RWPE2 (cell line): Measurements from ENCODE around the gene P3H2.
A peak's percentile ranks its signal among the peaks of the same experiment; 100 is the strongest.

Experiments
- ATAC-seq: fragments of 200-7000 bp; cut with Tn5 transposase; 3 replicates; pipeline ENCODE4 v1.9.1; 2021; ENCODE audit warnings: low read depth
- DNase-seq: peaks from one replicate; pipeline ENCODE4 v3.0.0-alpha.2; 2020; ENCODE audit warnings: low spot score
- H3K27ac ChIP-seq: fragments of 450-650 bp; 2 replicates; pipeline ENCODE4 v1.5.1; 2017; ENCODE audit warnings: mild to moderate bottlenecking; ENCODE audit not compliant: poor library complexity, severe bottlenecking
- H3K27me3 ChIP-seq: fragments of 250-450 bp; sonication (Bioruptor Pico); 2 replicates; pipeline ENCODE4 v1.5.1; 2021; ENCODE audit warnings: mild to moderate bottlenecking, moderate library complexity; ENCODE audit not compliant: insufficient read depth, poor library complexity, severe bottlenecking
- H3K36me3 ChIP-seq: fragments of 250-450 bp; sonication (Bioruptor Pico); 2 replicates; pipeline ENCODE4 v1.5.1; 2020; ENCODE audit warnings: low read depth, mild to moderate bottlenecking, moderate library complexity
- H3K4me1 ChIP-seq: fragments of 250-450 bp; sonication (Bioruptor Pico); 2 replicates; pipeline ENCODE4 v1.5.1; 2021; ENCODE audit warnings: mild to moderate bottlenecking, moderate library complexity; ENCODE audit not compliant: insufficient read depth, poor library complexity, severe bottlenecking
- H3K4me3 ChIP-seq: fragments of 250-450 bp; sonication (Bioruptor Pico); 2 replicates; pipeline ENCODE4 v1.5.1; 2021; ENCODE audit warnings: mild to moderate bottlenecking, moderate library complexity; ENCODE audit not compliant: severe bottlenecking
- H3K9me3 ChIP-seq: fragments of 250-450 bp; sonication (Bioruptor Pico); 2 replicates; pipeline ENCODE4 v1.5.1; 2021; ENCODE audit warnings: mild to moderate bottlenecking, moderate library complexity; ENCODE audit not compliant: severe bottlenecking
- CTCF ChIP-seq: fragments of 450-650 bp; IDR thresholded peaks from one replicate; pipeline ENCODE4 v1.5.1; 2017; ENCODE audit warnings: mild to moderate bottlenecking, moderate library complexity; ENCODE audit not compliant: poor library complexity, severe bottlenecking

Gene P3H2

GRCh38 chr3:190031887-190032752, 88.6 kb downstream of the P3H2 start:
- ATAC-seq, result no peak
- Histone ChIP-seq H3K27ac (no peak overlapping the region), H3K4me3 (no peak overlapping the region), H3K9me3 (peaks cover 2% of the 10 kb centered on the region), H3K36me3 (no peaks in the 10 kb centered on the region), H3K27me3 (no peaks in the 10 kb centered on the region), H3K4me1 (peaks cover 12% of the 10 kb centered on the region)
- no peak for DNase-seq
- TF ChIP-seq CTCF, result no peak

- no peaks in the 10 kb centered on the region for H3K9me3 ChIP-seq
- H3K27me3 ChIP-seq, result no peaks in the 10 kb centered on the region
- no peak overlapping the region for H3K4me3 ChIP-seq
- no peaks in the 10 kb centered on the region for H3K36me3 ChIP-seq
- TF ChIP-seq CTCF, result no peak
- no peak overlapping the region for H3K27ac ChIP-seq
- H3K4me1 ChIP-seq, result peaks cover 18% of the 10 kb centered on the region
- ATAC-seq (no peak), DNase-seq (no peak)
Observed at GRCh38 chr3:190027116-190027515, 93.6 kb downstream of the P3H2 start.

- no peak overlapping the region for H3K27ac ChIP-seq
- H3K27me3 ChIP-seq, result no peaks in the 10 kb centered on the region
- no peak for ATAC-seq
Observed at GRCh38 chr3:190026154-190026553, 94.5 kb downstream of the P3H2 start.

GRCh38 chr3:190024912-190025311, 95.8 kb downstream of the P3H2 start:
- ATAC-seq (peak; percentile 63; the same call in 1 of the 3 replicates), DNase-seq (no peak)
- Histone ChIP-seq H3K36me3 (no peaks in the 10 kb centered on the region), H3K27me3 (no peaks in the 10 kb centered on the region), H3K4me3 (no peak overlapping the region), H3K27ac (peak overlapping the region; percentile 27), H3K9me3 (no peaks in the 10 kb centered on the region), H3K4me1 (peaks cover 22% of the 10 kb centered on the region)
- TF ChIP-seq CTCF, result no peak

More at GRCh38 chr3:190026154-190026553, 94.5 kb downstream of the P3H2 start:
- TF ChIP-seq CTCF, result no peak
- Histone ChIP-seq H3K4me1 (peaks cover 22% of the 10 kb centered on the region), H3K36me3 (no peaks in the 10 kb centered on the region), H3K4me3 (no peak overlapping the region), H3K9me3 (no peaks in the 10 kb centered on the region)
- DNase-seq, result no peak

- Histone ChIP-seq H3K27me3 (no peaks in the 10 kb centered on the region), H3K27ac (no peak overlapping the region), H3K4me1 (peaks cover 13% of the 10 kb centered on the region), H3K36me3 (no peaks in the 10 kb centered on the region), H3K9me3 (no peaks in the 10 kb centered on the region), H3K4me3 (no peak overlapping the region)
- TF ChIP-seq CTCF, result peak; percentile 48
- ATAC-seq (no peak), DNase-seq (no peak)
Observed at GRCh38 chr3:190019844-190020243, 100.9 kb downstream of the P3H2 start.
